Measurements from ENCODE around the gene BCOR. TPM values are rescaled to one million over a fixed set of nuclear protein-coding genes. Genes with fewer than 3 reads are reported as not detected.

The BCOR gene
- total and polyA plus RNA-seq, 2 of the 8 experiments (the other 6 are each of a cell fraction or from before 2014, with no cell fraction given) = 25.0 to 50.8 TPM

DNA sequence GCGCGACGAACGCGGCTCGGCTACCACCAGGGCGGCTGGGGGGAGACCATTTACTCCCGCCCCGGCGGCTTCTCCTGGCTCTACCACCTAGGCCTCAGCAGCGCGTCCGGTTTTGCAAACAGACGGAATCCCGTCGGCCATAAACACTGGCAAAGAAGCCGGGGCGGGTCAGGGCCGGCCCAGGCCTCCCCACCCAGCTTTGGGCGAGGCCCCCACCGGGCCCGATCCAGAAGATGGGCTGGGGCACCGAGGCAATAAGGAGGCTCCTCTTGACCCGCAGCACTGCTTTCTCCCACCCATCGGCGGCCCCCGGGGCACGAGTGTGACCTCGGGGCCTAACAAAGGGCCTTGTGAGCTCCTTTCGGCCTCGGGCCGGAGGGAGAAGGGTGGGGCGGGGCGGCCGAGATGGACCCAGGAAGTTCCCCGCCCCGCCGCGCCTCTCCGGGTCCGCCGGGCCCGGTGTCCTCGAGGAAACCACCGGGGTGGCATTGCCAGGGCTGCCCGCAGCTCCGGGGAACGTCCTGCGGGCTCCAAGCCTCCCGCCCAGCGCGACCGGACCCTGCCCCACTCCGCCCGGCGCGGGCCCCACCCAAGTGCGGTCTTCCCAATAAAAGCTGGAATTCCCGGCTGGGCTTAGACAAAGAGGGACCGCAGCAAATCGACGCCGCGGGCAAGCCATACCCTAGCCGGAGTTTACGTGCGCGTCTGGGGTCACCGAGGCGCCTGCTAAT lies 5.9 kb downstream of the BCOR start:
- Histone ChIP-seq H3K23ac (ENCODE audit: insufficient read length) (no peak overlapping the region), H2BK12ac (ENCODE audit: low read depth, low read length) (peak overlapping the region; percentile 81; the same call in 1 of the 2 replicates), H3K18ac (ENCODE audit: extremely low read depth, low read length) (peak overlapping the region; percentile 78; the same call in 1 of the 2 replicates), H3K14ac (ENCODE audit: insufficient read length) (no peak overlapping the region), H3K4me3 (ENCODE audit: extremely low read depth in 1 of 4, insufficient read depth in 2 of 4, low read depth in 3 of 4, low read length in 4 of 4) (peak overlapping the region; percentile 53 to 79 (median 71)), H2BK120ac (replicated peaks; ENCODE audit: low read depth, low read length) (no peak overlapping the region), H3K36me3 (ENCODE audit: control insufficient read depth in 2 of 4, insufficient read depth in 4 of 4, low read length in 3 of 4) (no peaks in the 10 kb centered on the region), H2AFZ (ENCODE audit: low read length) (no peak overlapping the region), H2BK20ac (ENCODE audit: low read length) (0 out of 2 replicates have a peak overlapping the region, but pooled peaks have one; percentile 55), H3K79me2 (ENCODE audit: control insufficient read depth in 1 of 2, insufficient read depth in 2 of 2, low read length in 2 of 2) (peaks cover 23 to 93% of the 10 kb centered on the region in 2 experiments), H3K79me1 (ENCODE audit: low read depth, low read length) (no peaks in the 10 kb centered on the region), H3K4ac (replicated peaks; ENCODE audit: insufficient read length, low read depth, low read length) (no peak overlapping the region), H4K20me1 (replicated peaks in 1 of 2; ENCODE audit: control insufficient read depth in 1 of 2, insufficient read depth in 2 of 2, low read length in 2 of 2) (peaks cover 16 to 17% of the 10 kb centered on the region in 2 experiments), H4K8ac (ENCODE audit: extremely low read depth, insufficient read depth, low read length) (peak overlapping the region; percentile 77; the same call in 1 of the 2 replicates), H3K56ac (replicated peaks; ENCODE audit: insufficient read length, low read depth, low read length) (no peak overlapping the region), H3K23me2 (ENCODE audit: low read depth, low read length) (peaks cover 19% of the 10 kb centered on the region; the same call in 1 of the 2 replicates), H3K9me3 (ENCODE audit: insufficient read depth in 2 of 2, low read depth in 1 of 2, low read length in 1 of 2) (no peaks in the 10 kb centered on the region), H3K27me3 (replicated peaks in 1 of 4; ENCODE audit: control insufficient read depth in 3 of 4, extremely low read depth in 1 of 4, insufficient read depth in 3 of 4, low read length in 3 of 4) (peaks cover 0 to 8% (median 4%) of the 10 kb centered on the region in 4 experiments; a peak in 5 of 7 replicates), H4K91ac (replicated peaks; ENCODE audit: insufficient read length, low read length) (peak overlapping the region; percentile 68), H3K4me1 (replicated peaks in 1 of 4; ENCODE audit: control insufficient read depth in 3 of 4, insufficient read depth in 4 of 4, low read length in 3 of 4) (peaks cover 3 to 18% (median 15%) of the 10 kb centered on the region in 4 experiments), H3K27ac (ENCODE audit: low read depth, low read length) (peak overlapping the region; percentile 67; the same call in 1 of the 2 replicates), H3K4me2 (ENCODE audit: insufficient read depth in 1 of 2, low read depth in 2 of 2, low read length in 2 of 2) (peak overlapping the region; percentile 78 to 81), H2BK15ac (ENCODE audit: low read length) (no peak overlapping the region), H3K9ac (replicated peaks in 1 of 4; ENCODE audit: extremely low read depth in 1 of 4, low read depth in 3 of 4, low read length in 3 of 4) (peak overlapping the region; percentile 55 to 80 (median 64)), H2BK5ac (ENCODE audit: low read depth, low read length) (peak overlapping the region; percentile 97; the same call in 1 of the 2 replicates), H2AK5ac (ENCODE audit: low read depth, low read length) (no peak overlapping the region), H4K5ac (ENCODE audit: insufficient read length, low read depth, low read length) (no peak overlapping the region)
- CTCF ChIA-PET (ENCODE audit: partially characterized antibody) = interaction anchor here (0.6 to 1.6 kb wide), 3 partner anchors 46 to 77 kb away, joined by 3 to 5 read pairs (median 3); no protein-coding TSS in a partner anchor
- POLR2A ChIA-PET (ENCODE audit: partially characterized antibody) = interaction anchor here (0.9 to 29.1 kb wide), 18 partner anchors 7 to 287 kb away, joined by 3 to 509 read pairs (median 6); no protein-coding TSS in a partner anchor
- peak in 1 of 2 experiments; percentile 65 for DNase-seq (ENCODE audit: low read depth in 1 of 2, low spot score in 2 of 2)
- 0% methylated on average over 14 of the region's 70 CpGs; no CpG with 5 or more reads in 1 of the 2 experiments for WGBS, 2 experiments (ENCODE audit: extremely low coverage in 1 of 2, insufficient coverage in 1 of 2, insufficient read length in 1 of 2, insufficient replicate concordance in 2 of 2, low coverage in 1 of 2, low lambda C conversion rate in 2 of 2, missing lambda C conversion rate in 1 of 2)
- TF ChIP-seq TBP (IDR thresholded peaks at IDR 0.05; ENCODE audit: low read depth, low read length) (0 out of 2 replicates have a peak, but pooled peaks have one; percentile 22), TCF12 (IDR thresholded peaks at IDR 0.05; ENCODE audit: low read depth, low read length) (no peak), POLR2A (IDR thresholded peaks at IDR 0.05; ENCODE audit: control extremely low read depth in 1 of 2, low read depth in 2 of 2, low read length in 2 of 2) (peak in 1 of 2 experiments; percentile 38; a peak in 2 of 3 replicates), MAFK (IDR thresholded peaks at IDR 0.05; ENCODE audit: low read depth, low read length) (no peak), SP2 (IDR thresholded peaks at IDR 0.05; ENCODE audit: low read length) (no peak), NANOG (IDR thresholded peaks at IDR 0.05; ENCODE audit: insufficient read depth, low read depth, low read length, poor library complexity, severe bottlenecking) (no peak), TAF7 (optimal IDR thresholded peaks at IDR 0.05; ENCODE audit: borderline replicate concordance, low read depth, low read length) (peak; percentile 8), TAF1 (IDR thresholded peaks at IDR 0.05; ENCODE audit: low read depth, low read length) (0 out of 2 replicates have a peak, but pooled peaks have one; percentile 32), POLR2AphosphoS5 (IDR thresholded peaks at IDR 0.05; ENCODE audit: low read depth, low read length) (peak; percentile 25; the same call in 1 of the 2 replicates), BCL11A (IDR thresholded peaks at IDR 0.05; ENCODE audit: low read depth in 2 of 2, low read length in 2 of 2) (no peak)
- TF ChIP-seq, protein P1, sequence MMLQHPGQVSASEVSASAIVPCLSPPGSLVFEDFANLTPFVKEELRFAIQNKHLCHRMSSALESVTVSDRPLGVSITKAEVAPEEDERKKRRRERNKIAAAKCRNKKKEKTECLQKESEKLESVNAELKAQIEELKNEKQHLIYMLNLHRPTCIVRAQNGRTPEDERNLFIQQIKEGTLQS (IDR thresholded peaks at IDR 0.05; ENCODE audit: insufficient read depth, low read depth, low read length) = no peak
- FAIRE-seq = no peak

Measured in H1 (cell line).